ENCODE measurements around the gene OARD1. TPM values are rescaled to one million over a fixed set of nuclear protein-coding genes. Genes with fewer than 3 reads are reported as not detected.

Gene OARD1
- total RNA-seq, 1 donor from 2014 or later, result 7.8 TPM

- no peak for DNase-seq (ENCODE audit: extremely low read depth, low read depth, low spot score)
Observed at GRCh38 chr6:41050536-41050935, 21.6 kb downstream of the OARD1 start.

GRCh38 chr6:41049955-41050354 is 22.2 kb downstream of the OARD1 start:
- DNase-seq (ENCODE audit: extremely low read depth, low read depth, low spot score), result no peak

GRCh38 chr6:41049521-41049920 is 22.6 kb downstream of the OARD1 start:
- no peak for DNase-seq (ENCODE audit: extremely low read depth, low read depth, low spot score)

GRCh38 chr6:41047745-41048732 is 24.1 kb downstream of the OARD1 start:
- DNase-seq (ENCODE audit: extremely low read depth, low read depth, low spot score), result no peak

- no peak for DNase-seq (ENCODE audit: extremely low read depth, low read depth, low spot score)
Observed at GRCh38 chr6:41047306-41047705, 24.9 kb downstream of the OARD1 start.

- no peak for DNase-seq (ENCODE audit: extremely low read depth, low read depth, low spot score)
Observed at GRCh38 chr6:41046084-41046483, 26.1 kb downstream of the OARD1 start.

GRCh38 chr6:41045664-41046063 is 26.5 kb downstream of the OARD1 start:
- DNase-seq (ENCODE audit: extremely low read depth, low read depth, low spot score), result no peak

GRCh38 chr6:41043151-41043550 is 29.0 kb downstream of the OARD1 start:
- no peak for DNase-seq (ENCODE audit: extremely low read depth, low read depth, low spot score)

GRCh38 chr6:41042226-41043055 is 29.7 kb downstream of the OARD1 start, which contains the start of gene TSPO2:
Gene TSPO2, plus strand, starts transcription at chr6:41042467. Its CDS starts 519 bp downstream, at chr6:41042986.
- DNase-seq (ENCODE audit: extremely low read depth, low read depth, low spot score), result no peak

- no peak for DNase-seq (ENCODE audit: extremely low read depth, low read depth, low spot score)
Observed at GRCh38 chr6:41040940-41041536, 31.1 kb downstream of the OARD1 start.

- no peak for DNase-seq (ENCODE audit: extremely low read depth, low read depth, low spot score)
Observed at GRCh38 chr6:41040101-41040939, 31.8 kb downstream of the OARD1 start.

GRCh38 chr6:41039060-41039998 is 32.8 kb downstream of the OARD1 start, which contains the start of gene UNC5CL:
Gene UNC5CL, minus strand, starts transcription at chr6:41039221. Its CDS starts 4,147 bp downstream, at chr6:41035074.
- no peak for DNase-seq (ENCODE audit: extremely low read depth, low read depth, low spot score)

- no peak for DNase-seq (ENCODE audit: extremely low read depth, low read depth, low spot score)
Observed at GRCh38 chr6:41038205-41038604, 34.0 kb downstream of the OARD1 start.

GRCh38 chr6:41037107-41037900 is 34.9 kb downstream of the OARD1 start:
- DNase-seq (ENCODE audit: extremely low read depth, low read depth, low spot score), result no peak

- DNase-seq (ENCODE audit: extremely low read depth, low read depth, low spot score), result no peak
Observed at GRCh38 chr6:41036601-41037000, 35.6 kb downstream of the OARD1 start.

- no peak for DNase-seq (ENCODE audit: extremely low read depth, low read depth, low spot score)
Observed at GRCh38 chr6:41036186-41036585, 36.0 kb downstream of the OARD1 start.

- DNase-seq (ENCODE audit: extremely low read depth, low read depth, low spot score), result no peak
Observed at GRCh38 chr6:41033776-41034175, 38.4 kb downstream of the OARD1 start.

- no peak for DNase-seq (ENCODE audit: extremely low read depth, low read depth, low spot score)
Observed at GRCh38 chr6:41032830-41033229, 39.3 kb downstream of the OARD1 start.
